Stimulated activated CD8-positive, alpha-beta memory T cell treated with anti-CD3 and anti-CD28 coated beads, Interleukin-15, amount 100 ng/mL, for 48 hours (primary cell): ENCODE data around the gene MMP13.
"Not testable (repeated sequence)": the region's sequence is repeated elsewhere in the genome, so short reads cannot be mapped to it uniquely, and the experiment has no call there.

Source experiments
- DNase-seq, 2 donors: peaks; one replicate each; pipeline ENCODE4 v3.0.0-alpha.2; 2020; ENCODE audit warnings: low read depth in 2 of 2

MMP13 gene

GRCh38 chr11:102935514-102935913 lies 20.0 kb downstream of the MMP13 start:
- no peak for DNase-seq

GRCh38 chr11:102934735-102935134 lies 20.8 kb downstream of the MMP13 start:
- no peak for DNase-seq

- DNase-seq, result no peak
Observed at GRCh38 chr11:102933627-102934026, 21.9 kb downstream of the MMP13 start.

- DNase-seq, result no peak
Observed at GRCh38 chr11:102932678-102933077, 22.9 kb downstream of the MMP13 start.

- DNase-seq, result no peak
Observed at GRCh38 chr11:102930451-102930850, 25.1 kb downstream of the MMP13 start.

GRCh38 chr11:102929972-102930371 lies 25.6 kb downstream of the MMP13 start:
- DNase-seq, result no peak

GRCh38 chr11:102929166-102929565 lies 26.4 kb downstream of the MMP13 start:
- no peak for DNase-seq

GRCh38 chr11:102928247-102928646 lies 27.3 kb downstream of the MMP13 start:
- DNase-seq, result no peak

- no peak for DNase-seq
Observed at GRCh38 chr11:102927624-102927990, 27.9 kb downstream of the MMP13 start.

GRCh38 chr11:102926961-102927623 lies 28.4 kb downstream of the MMP13 start:
- DNase-seq, result no peak

- no peak for DNase-seq
Observed at GRCh38 chr11:102926517-102926916, 29.0 kb downstream of the MMP13 start.

- DNase-seq, result no peak
Observed at GRCh38 chr11:102925988-102926387, 29.5 kb downstream of the MMP13 start.

GRCh38 chr11:102924851-102925380 lies 30.6 kb downstream of the MMP13 start:
- no peak for DNase-seq

- DNase-seq, result no peak
Observed at GRCh38 chr11:102921587-102922220, 33.8 kb downstream of the MMP13 start.

GRCh38 chr11:102920118-102920684 lies 35.3 kb downstream of the MMP13 start:
- no peak for DNase-seq

GRCh38 chr11:102915044-102915375 lies 40.5 kb downstream of the MMP13 start:
- no peak for DNase-seq

GRCh38 chr11:102914238-102915043 lies 41.1 kb downstream of the MMP13 start:
- DNase-seq, result no peak

GRCh38 chr11:102912482-102912830 lies 43.1 kb downstream of the MMP13 start:
- no peak for DNase-seq

GRCh38 chr11:102911758-102912481 lies 43.6 kb downstream of the MMP13 start:
- no peak for DNase-seq

- DNase-seq, result not testable (repeated sequence)
Observed at GRCh38 chr11:102905848-102906247, 49.7 kb downstream of the MMP13 start.

- not testable (repeated sequence) for DNase-seq
Observed at GRCh38 chr11:102903895-102904294, 51.6 kb downstream of the MMP13 start.

GRCh38 chr11:102900346-102900745 lies 55.2 kb downstream of the MMP13 start:
- DNase-seq, result no peak
